GM18873 (cell line): ENCODE results near the gene PXT1.

Experiments used
- ATAC-seq: cut with Tn5 transposase; IDR thresholded peaks from one replicate; pipeline ENCODE4 v1.9.1; 2021; ENCODE audit warnings: mild to moderate bottlenecking, moderate library complexity, moderate number of reproducible peaks; ENCODE audit not compliant: unreplicated experiment, low FRiP score

Gene PXT1

GRCh38 chr6:36350681-36351571 lies 91.7 kb downstream of the PXT1 start:
- ATAC-seq: no peak

- no peak for ATAC-seq
Measured at GRCh38 chr6:36350082-36350481, 92.6 kb downstream of the PXT1 start.

GRCh38 chr6:36349240-36349639 lies 93.4 kb downstream of the PXT1 start:
- no peak for ATAC-seq

GRCh38 chr6:36347621-36348020 lies 95.0 kb downstream of the PXT1 start:
- ATAC-seq: no peak

- ATAC-seq: no peak
Measured at GRCh38 chr6:36346486-36347273, 96.0 kb downstream of the PXT1 start.

GRCh38 chr6:36345681-36346466 lies 96.8 kb downstream of the PXT1 start:
- no peak for ATAC-seq

- ATAC-seq: no peak
Measured at GRCh38 chr6:36343109-36343680, 99.5 kb downstream of the PXT1 start.

GRCh38 chr6:36340618-36341454 lies 101.8 kb downstream of the PXT1 start:
- ATAC-seq: no peak
